ENCODE measurements around the gene F11. TPM values are rescaled to one million over a fixed set of nuclear protein-coding genes. Genes with fewer than 3 reads are reported as not detected.

F11 gene
- total RNA-seq, 6 experiments from 2014 or later: not detected

DNA sequence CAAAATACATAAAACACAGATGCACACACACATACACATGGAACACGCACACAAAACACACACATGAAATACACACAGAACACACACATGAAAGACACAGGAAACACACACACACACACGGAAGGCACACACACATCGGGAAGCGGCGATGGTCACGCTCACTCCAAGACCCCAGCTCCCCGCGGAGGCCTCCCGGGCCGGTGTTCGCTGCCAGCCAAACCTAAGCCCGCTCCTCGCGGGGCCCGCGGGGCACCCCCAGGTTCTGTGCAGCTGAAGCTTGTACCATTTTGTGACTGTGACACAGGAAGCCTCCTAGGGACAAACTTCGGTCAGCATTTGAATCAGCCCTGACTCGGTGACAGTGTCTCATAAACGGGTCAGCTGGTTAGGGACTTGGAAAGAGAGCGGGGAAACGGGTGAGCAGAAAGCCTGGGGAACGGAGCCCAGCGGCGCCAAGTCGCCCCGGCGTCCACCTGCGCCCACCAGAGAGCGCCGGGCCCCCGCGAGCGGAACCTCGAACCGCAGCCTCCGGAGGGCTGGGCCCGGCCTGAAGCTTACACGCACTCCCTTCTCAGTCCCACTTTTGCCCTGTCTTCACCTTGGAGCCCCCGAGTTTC lies 32.1 kb downstream of the F11 start:
- no peaks in the 10 kb centered on the region for H3K36me3 Mint-ChIP-seq (ENCODE audit: low read depth)
- no peak for DNase-seq
- no peak overlapping the region; the same call in 1 of the 2 replicates for H3K4me3 Mint-ChIP-seq
- TF ChIP-seq, protein P1, sequence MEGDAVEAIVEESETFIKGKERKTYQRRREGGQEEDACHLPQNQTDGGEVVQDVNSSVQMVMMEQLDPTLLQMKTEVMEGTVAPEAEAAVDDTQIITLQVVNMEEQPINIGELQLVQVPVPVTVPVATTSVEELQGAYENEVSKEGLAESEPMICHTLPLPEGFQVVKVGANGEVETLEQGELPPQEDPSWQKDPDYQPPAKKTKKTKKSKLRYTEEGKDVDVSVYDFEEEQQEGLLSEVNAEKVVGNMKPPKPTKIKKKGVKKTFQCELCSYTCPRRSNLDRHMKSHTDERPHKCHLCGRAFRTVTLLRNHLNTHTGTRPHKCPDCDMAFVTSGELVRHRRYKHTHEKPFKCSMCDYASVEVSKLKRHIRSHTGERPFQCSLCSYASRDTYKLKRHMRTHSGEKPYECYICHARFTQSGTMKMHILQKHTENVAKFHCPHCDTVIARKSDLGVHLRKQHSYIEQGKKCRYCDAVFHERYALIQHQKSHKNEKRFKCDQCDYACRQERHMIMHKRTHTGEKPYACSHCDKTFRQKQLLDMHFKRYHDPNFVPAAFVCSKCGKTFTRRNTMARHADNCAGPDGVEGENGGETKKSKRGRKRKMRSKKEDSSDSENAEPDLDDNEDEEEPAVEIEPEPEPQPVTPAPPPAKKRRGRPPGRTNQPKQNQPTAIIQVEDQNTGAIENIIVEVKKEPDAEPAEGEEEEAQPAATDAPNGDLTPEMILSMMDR (IDR thresholded peaks at IDR 0.05): no peak
- peaks cover 6% of the 10 kb centered on the region for H3K27me3 Mint-ChIP-seq (ENCODE audit: insufficient read depth)
- H3K4me1 Mint-ChIP-seq (ENCODE audit: low read depth): peaks cover 6% of the 10 kb centered on the region
- H3K9me3 Mint-ChIP-seq: no peaks in the 10 kb centered on the region
- H3K27ac Mint-ChIP-seq: no peak overlapping the region

DNA sequence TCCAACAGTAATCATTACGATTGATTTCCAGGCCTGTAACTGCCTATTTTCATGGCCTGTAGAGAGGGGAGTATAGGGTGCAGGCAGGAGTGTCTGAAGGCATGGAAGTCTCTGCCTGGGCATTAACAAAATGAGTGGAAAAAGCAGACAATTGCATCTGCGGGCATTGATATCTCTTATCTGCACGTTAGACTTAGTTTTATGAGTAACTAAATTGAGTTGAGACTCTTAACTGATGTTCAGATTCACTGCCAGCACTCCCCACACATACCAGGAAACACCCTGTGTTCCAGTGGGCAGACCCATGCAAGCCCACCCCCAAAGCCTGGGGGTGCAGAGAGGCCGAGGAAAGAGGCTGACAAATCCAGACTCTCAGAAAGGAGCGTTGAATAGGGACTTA lies 33.3 kb downstream of the F11 start:
- no peaks in the 10 kb centered on the region for H3K36me3 Mint-ChIP-seq (ENCODE audit: low read depth)
- DNase-seq: no peak
- TF ChIP-seq, protein P1 (IDR thresholded peaks at IDR 0.05): no peak
- peaks cover 6% of the 10 kb centered on the region for H3K4me1 Mint-ChIP-seq (ENCODE audit: low read depth)
- peaks cover 6% of the 10 kb centered on the region for H3K27me3 Mint-ChIP-seq (ENCODE audit: insufficient read depth)
- H3K27ac Mint-ChIP-seq: no peak overlapping the region
- no peaks in the 10 kb centered on the region for H3K9me3 Mint-ChIP-seq
- no peak overlapping the region for H3K4me3 Mint-ChIP-seq

GRCh38 chr4:186300659-186301390 lies 34.8 kb downstream of the F11 start:
- Mint-ChIP-seq H3K4me1 (ENCODE audit: low read depth) (peaks cover 12% of the 10 kb centered on the region), H3K27ac (no peak overlapping the region), H3K36me3 (ENCODE audit: low read depth) (no peaks in the 10 kb centered on the region), H3K4me3 (no peak overlapping the region), H3K27me3 (ENCODE audit: insufficient read depth) (peaks cover 6% of the 10 kb centered on the region), H3K9me3 (no peaks in the 10 kb centered on the region)
- DNase-seq: no peak
- TF ChIP-seq, protein P1 (IDR thresholded peaks at IDR 0.05): no peak

DNA sequence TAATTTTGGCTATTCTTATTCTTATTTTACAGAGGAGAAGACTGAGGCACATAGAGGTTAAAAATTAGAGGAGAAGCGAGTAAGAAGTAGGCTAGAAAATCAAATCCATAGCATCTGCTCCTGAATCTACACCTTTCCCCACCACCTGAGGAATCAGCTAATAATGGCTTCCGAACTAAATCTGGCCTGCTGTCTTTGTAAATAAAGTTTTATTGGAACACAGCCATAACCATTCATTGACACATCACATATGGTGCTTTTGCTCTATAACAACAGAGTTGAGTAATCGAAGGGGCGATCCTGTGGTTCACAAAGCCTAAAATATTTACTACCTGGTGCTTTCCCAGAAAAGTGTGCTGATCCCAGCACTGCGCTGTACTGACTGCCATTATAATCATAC lies 38.2 kb downstream of the F11 start:
- no peaks in the 10 kb centered on the region for H3K36me3 Mint-ChIP-seq (ENCODE audit: low read depth)
- H3K4me1 Mint-ChIP-seq (ENCODE audit: low read depth): peaks cover 6% of the 10 kb centered on the region; the same call in 1 of the 2 replicates
- no peak overlapping the region for H3K4me3 Mint-ChIP-seq

GRCh38 chr4:186304866-186305505 lies 39.0 kb downstream of the F11 start:
- DNase-seq: no peak

More for the DNA sequence above, 38.2 kb downstream of the F11 start:
- no peak for DNase-seq
- H3K27ac Mint-ChIP-seq: no peak overlapping the region
- TF ChIP-seq, protein P1 (IDR thresholded peaks at IDR 0.05): no peak
- no peaks in the 10 kb centered on the region for H3K9me3 Mint-ChIP-seq
- peaks cover 17% of the 10 kb centered on the region for H3K27me3 Mint-ChIP-seq (ENCODE audit: insufficient read depth)

More at GRCh38 chr4:186304866-186305505, 39.0 kb downstream of the F11 start:
- no peak overlapping the region for H3K4me3 Mint-ChIP-seq
- H3K4me1 Mint-ChIP-seq (ENCODE audit: low read depth): peaks cover 6% of the 10 kb centered on the region; the same call in 1 of the 2 replicates
- TF ChIP-seq, protein P1 (IDR thresholded peaks at IDR 0.05): no peak
- peaks cover 14% of the 10 kb centered on the region for H3K27me3 Mint-ChIP-seq (ENCODE audit: insufficient read depth)
- no peaks in the 10 kb centered on the region for H3K9me3 Mint-ChIP-seq
- H3K27ac Mint-ChIP-seq: no peak overlapping the region
- H3K36me3 Mint-ChIP-seq (ENCODE audit: low read depth): no peaks in the 10 kb centered on the region

All from HFFc6 (cell line).